ENCODE measurements around the gene TDRD3.
A peak's percentile ranks its signal among the peaks of the same experiment; 100 is the strongest.

TDRD3 gene

GRCh38 chr13:60575142-60575541, 178.1 kb downstream of the TDRD3 start:
- no peak for DNase-seq (ENCODE audit: low read depth)

GRCh38 chr13:60577761-60578160, 180.7 kb downstream of the TDRD3 start:
- no peak for DNase-seq (ENCODE audit: low read depth)

GRCh38 chr13:60583196-60583888, 186.3 kb downstream of the TDRD3 start:
- DNase-seq (ENCODE audit: low read depth), result peak; percentile 9

GRCh38 chr13:60583911-60584753, 187.1 kb downstream of the TDRD3 start:
- DNase-seq (ENCODE audit: low read depth), result peak; percentile 1

- DNase-seq (ENCODE audit: low read depth), result no peak
Observed at GRCh38 chr13:60584976-60585375, 188.0 kb downstream of the TDRD3 start.

GRCh38 chr13:60590800-60591747, 194.1 kb downstream of the TDRD3 start:
- DNase-seq (ENCODE audit: low read depth), result no peak

- no peak for DNase-seq (ENCODE audit: low read depth)
Observed at GRCh38 chr13:60603049-60603448, 206.0 kb downstream of the TDRD3 start.

- no peak for DNase-seq (ENCODE audit: low read depth)
Observed at GRCh38 chr13:60604058-60604457, 207.0 kb downstream of the TDRD3 start.

GRCh38 chr13:60608954-60609353, 211.9 kb downstream of the TDRD3 start:
- no peak for DNase-seq (ENCODE audit: low read depth)

- no peak for DNase-seq (ENCODE audit: low read depth)
Observed at GRCh38 chr13:60611523-60611922, 214.5 kb downstream of the TDRD3 start.

GRCh38 chr13:60612593-60612992, 215.6 kb downstream of the TDRD3 start:
- no peak for DNase-seq (ENCODE audit: low read depth)

- DNase-seq (ENCODE audit: low read depth), result no peak
Observed at GRCh38 chr13:60613080-60613479, 216.1 kb downstream of the TDRD3 start.

- no peak for DNase-seq (ENCODE audit: low read depth)
Observed at GRCh38 chr13:60617991-60618733, 221.1 kb downstream of the TDRD3 start.

GRCh38 chr13:60619461-60619860, 222.4 kb downstream of the TDRD3 start:
- no peak for DNase-seq (ENCODE audit: low read depth)

GRCh38 chr13:60620611-60621395, 223.8 kb downstream of the TDRD3 start:
- no peak for DNase-seq (ENCODE audit: low read depth)

GRCh38 chr13:60623151-60623550, 226.1 kb downstream of the TDRD3 start:
- no peak for DNase-seq (ENCODE audit: low read depth)
